IPS-18a (cell line): ENCODE results near the gene CAPRIN1.
"Not testable (repeated sequence)": the region's sequence is repeated elsewhere in the genome, so short reads cannot be mapped to it uniquely, and the experiment has no call there.

Experiments
- H3K27ac ChIP-seq: one replicate; pipeline ENCODE4 v1.5.1; 2013; ENCODE audit warnings: low read length
- H3K27me3 ChIP-seq: one replicate; pipeline ENCODE4 v1.6.1; 2013; ENCODE audit warnings: mild to moderate bottlenecking, low read length; ENCODE audit not compliant: control insufficient read depth, insufficient read depth
- H3K36me3 ChIP-seq: one replicate; pipeline ENCODE4 v1.6.1; 2013; ENCODE audit warnings: low read depth, low read length; ENCODE audit not compliant: control insufficient read depth
- H3K4me1 ChIP-seq: one replicate; pipeline ENCODE4 v1.6.1; 2013; ENCODE audit warnings: low read depth, low read length; ENCODE audit not compliant: control insufficient read depth
- H3K4me3 ChIP-seq: one replicate; pipeline ENCODE4 v1.5.1; 2013; ENCODE audit warnings: low read length
- H3K9ac ChIP-seq: one replicate; pipeline ENCODE4 v1.6.1; 2013; ENCODE audit warnings: mild to moderate bottlenecking, low read length, moderate library complexity
- H3K9me3 ChIP-seq: one replicate; pipeline ENCODE4 v1.6.1; 2013; ENCODE audit warnings: low read depth, low read length; ENCODE audit not compliant: control insufficient read depth

CAPRIN1 gene

DNA sequence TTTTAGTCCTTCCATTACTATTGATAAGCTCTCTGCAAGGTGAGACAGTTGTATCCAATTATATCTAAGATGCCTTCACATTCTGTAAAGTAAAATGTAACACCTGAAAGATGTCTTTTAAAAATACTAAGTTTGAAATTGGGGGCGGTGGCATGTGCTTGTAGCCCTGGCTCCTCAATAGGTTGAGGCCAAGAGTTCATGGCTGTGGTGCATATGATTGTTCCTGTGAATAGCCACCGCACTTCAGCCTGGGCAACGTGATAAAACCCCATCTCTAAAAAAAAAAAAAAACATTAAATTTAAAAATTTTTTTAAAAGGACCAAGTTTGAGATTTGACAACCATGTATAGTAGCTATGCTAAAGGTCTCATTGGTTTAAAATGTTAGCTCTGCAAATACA lies 20.5 kb downstream of the CAPRIN1 start:
- H3K9me3 ChIP-seq, result no peaks in the 10 kb centered on the region
- H3K36me3 ChIP-seq, result peaks cover 67% of the 10 kb centered on the region
- no peak overlapping the region for H3K4me3 ChIP-seq
- no peak overlapping the region for H3K9ac ChIP-seq
- no peak overlapping the region for H3K27ac ChIP-seq
- H3K4me1 ChIP-seq, result no peaks in the 10 kb centered on the region
- no peaks in the 10 kb centered on the region for H3K27me3 ChIP-seq

GRCh38 chr11:34072832-34073231 lies 21.3 kb downstream of the CAPRIN1 start:
- H3K36me3 ChIP-seq, result peaks cover 72% of the 10 kb centered on the region
- H3K4me1 ChIP-seq, result no peaks in the 10 kb centered on the region
- no peaks in the 10 kb centered on the region for H3K9me3 ChIP-seq
- no peaks in the 10 kb centered on the region for H3K27me3 ChIP-seq
- no peak overlapping the region for H3K4me3 ChIP-seq
- no peak overlapping the region for H3K9ac ChIP-seq
- no peak overlapping the region for H3K27ac ChIP-seq

- Histone ChIP-seq H3K4me1 (no peaks in the 10 kb centered on the region), H3K9ac (no peak overlapping the region)
Observed at GRCh38 chr11:34074391-34074790, 22.9 kb downstream of the CAPRIN1 start.

GRCh38 chr11:34075178-34075820 lies 23.8 kb downstream of the CAPRIN1 start:
- H3K4me3 ChIP-seq, result no peak overlapping the region
- no peaks in the 10 kb centered on the region for H3K4me1 ChIP-seq
- H3K36me3 ChIP-seq, result peaks cover 86% of the 10 kb centered on the region
- H3K27ac ChIP-seq, result no peak overlapping the region
- H3K9me3 ChIP-seq, result no peaks in the 10 kb centered on the region
- no peak overlapping the region for H3K9ac ChIP-seq
- H3K27me3 ChIP-seq, result no peaks in the 10 kb centered on the region

More at GRCh38 chr11:34074391-34074790, 22.9 kb downstream of the CAPRIN1 start:
- Histone ChIP-seq H3K27me3 (no peaks in the 10 kb centered on the region), H3K9me3 (no peaks in the 10 kb centered on the region), H3K4me3 (no peak overlapping the region), H3K27ac (no peak overlapping the region), H3K36me3 (peaks cover 77% of the 10 kb centered on the region)

- Histone ChIP-seq H3K9me3 (no peaks in the 10 kb centered on the region), H3K9ac (no peak overlapping the region), H3K27ac (no peak overlapping the region), H3K4me1 (no peaks in the 10 kb centered on the region), H3K36me3 (peaks cover 90% of the 10 kb centered on the region), H3K4me3 (no peak overlapping the region), H3K27me3 (no peaks in the 10 kb centered on the region)
Observed at GRCh38 chr11:34080609-34081008, 29.1 kb downstream of the CAPRIN1 start.

GRCh38 chr11:34084637-34085036 lies 33.1 kb downstream of the CAPRIN1 start:
- Histone ChIP-seq H3K4me1 (no peaks in the 10 kb centered on the region), H3K9ac (no peak overlapping the region), H3K27me3 (no peaks in the 10 kb centered on the region), H3K36me3 (peaks cover 88% of the 10 kb centered on the region), H3K4me3 (no peak overlapping the region), H3K9me3 (no peaks in the 10 kb centered on the region), H3K27ac (no peak overlapping the region)

DNA sequence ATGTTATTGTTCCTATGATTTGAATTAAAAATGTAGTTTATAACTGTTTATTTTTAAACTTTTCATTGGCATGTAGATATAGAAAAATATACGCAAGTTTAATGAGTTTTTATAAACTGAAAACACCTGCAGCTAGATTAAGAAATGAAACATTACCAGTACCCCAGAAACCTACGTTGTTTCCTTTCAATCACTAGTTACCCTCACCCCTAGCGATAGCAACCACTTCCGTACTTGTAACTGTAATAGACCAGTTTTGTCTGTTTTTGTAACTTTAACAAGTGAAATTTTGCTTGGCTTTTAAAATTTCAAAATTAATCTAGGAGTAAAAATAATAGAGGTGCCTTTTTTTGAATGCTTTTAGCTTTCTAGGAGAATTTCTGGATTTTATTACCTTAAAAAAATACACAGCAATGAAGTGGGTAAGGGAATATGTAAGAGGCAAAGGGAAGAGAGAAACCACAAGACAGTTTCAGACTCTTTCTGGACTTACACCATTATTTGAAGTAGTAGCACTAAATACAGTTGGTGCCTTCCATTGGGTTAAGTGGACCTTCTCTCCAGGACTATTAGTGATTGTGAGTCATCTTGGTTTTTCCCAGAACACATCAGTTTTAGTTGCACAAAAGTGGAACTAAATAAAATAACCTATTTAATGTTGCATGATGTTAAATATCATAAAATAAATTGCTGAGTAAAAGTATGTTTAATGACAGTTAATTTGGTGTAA lies 35.2 kb downstream of the CAPRIN1 start:
- Histone ChIP-seq H3K9ac (no peak overlapping the region), H3K9me3 (no peaks in the 10 kb centered on the region), H3K4me1 (no peaks in the 10 kb centered on the region), H3K27ac (no peak overlapping the region), H3K36me3 (peaks cover 91% of the 10 kb centered on the region), H3K27me3 (no peaks in the 10 kb centered on the region), H3K4me3 (no peak overlapping the region)

- no peaks in the 10 kb centered on the region for H3K9me3 ChIP-seq
- no peak overlapping the region for H3K9ac ChIP-seq
- no peak overlapping the region for H3K27ac ChIP-seq
- no peaks in the 10 kb centered on the region for H3K4me1 ChIP-seq
- no peaks in the 10 kb centered on the region for H3K27me3 ChIP-seq
- H3K4me3 ChIP-seq, result no peak overlapping the region
- H3K36me3 ChIP-seq, result peaks cover 95% of the 10 kb centered on the region
Observed at GRCh38 chr11:34091825-34092224, 40.3 kb downstream of the CAPRIN1 start.

GRCh38 chr11:34094900-34095299 lies 43.4 kb downstream of the CAPRIN1 start:
- H3K9me3 ChIP-seq, H3K4me1 ChIP-seq, H3K4me3 ChIP-seq, H3K9ac ChIP-seq, H3K27me3 ChIP-seq, H3K27ac ChIP-seq: not testable (repeated sequence)
- peaks cover 99% of the 10 kb centered on the region for H3K36me3 ChIP-seq

DNA sequence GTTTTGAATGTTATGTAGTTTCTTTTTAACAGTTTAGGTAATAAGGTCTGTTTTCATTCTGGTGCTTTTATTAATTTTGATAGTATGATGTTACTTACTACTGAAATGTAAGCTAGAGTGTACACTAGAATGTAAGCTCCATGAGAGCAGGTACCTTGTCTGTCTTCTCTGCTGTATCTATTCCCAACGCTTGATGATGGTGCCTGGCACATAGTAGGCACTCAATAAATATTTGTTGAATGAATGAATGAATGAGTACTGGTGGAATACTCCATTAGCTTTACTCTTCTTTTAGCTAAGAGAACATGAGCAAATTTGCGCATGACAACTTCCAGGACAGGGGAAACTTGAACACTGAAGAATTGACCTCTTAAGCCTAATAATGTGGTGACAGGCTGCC lies 47.3 kb downstream of the CAPRIN1 start:
- peaks cover 76% of the 10 kb centered on the region for H3K36me3 ChIP-seq
- H3K9me3 ChIP-seq, result no peaks in the 10 kb centered on the region
- no peak overlapping the region for H3K27ac ChIP-seq
- no peaks in the 10 kb centered on the region for H3K27me3 ChIP-seq
- no peak overlapping the region for H3K4me3 ChIP-seq
- H3K4me1 ChIP-seq, result no peaks in the 10 kb centered on the region
- no peak overlapping the region for H3K9ac ChIP-seq

- H3K36me3 ChIP-seq, result peaks cover 36% of the 10 kb centered on the region
- peak overlapping the region; percentile 87 for H3K27ac ChIP-seq
- H3K27me3 ChIP-seq, result no peaks in the 10 kb centered on the region
- peaks cover 8% of the 10 kb centered on the region for H3K4me1 ChIP-seq
- H3K9me3 ChIP-seq, result no peaks in the 10 kb centered on the region
- peak overlapping the region; percentile 93 for H3K4me3 ChIP-seq
- peak overlapping the region; percentile 94 for H3K9ac ChIP-seq
Observed at GRCh38 chr11:34104680-34105078, 53.1 kb downstream of the CAPRIN1 start.
